MCF 10A (cell line): ENCODE data around the gene MTA2. TPM values are rescaled to one million over a fixed set of nuclear protein-coding genes. Genes with fewer than 3 reads are reported as not detected.
A peak's percentile ranks its signal among the peaks of the same experiment; 100 is the strongest.

Experiments
- BruUV-seq: library from RNA; stranded (reverse); fragments of 400-500 nt; replicated peaks from 2 replicates; lab custom pipeline; 2021; lab: Mats Ljungman, UMichigan
- CTCF ChIA-PET: fragments of 300-600 bp; sonication (Branson Sonifier 250); formaldehyde crosslinking; extraction: SDS; loops from one replicate; lab custom pipeline; 2021; ENCODE audit warnings: antibody characterized with exemption, inconsistent platforms; lab: Yijun Ruan, JAX
- POLR2A ChIA-PET: fragments of 300-600, 350-650 bp; sonication (Branson Sonifier 250); formaldehyde crosslinking; extraction: SDS; loops from one replicate; lab custom pipeline; 2020; ENCODE audit warnings: antibody characterized with exemption, inconsistent platforms; lab: Yijun Ruan, JAX
- DNase-seq: peaks from one replicate; pipeline ENCODE4 v3.0.0-alpha.2; 2018; ENCODE audit not compliant: unreplicated experiment
- H3K27ac Mint-ChIP-seq: one replicate; pipeline ENCODE4 v1.8.0; 2022; ENCODE audit warnings: mild to moderate bottlenecking, low read depth, mixed read lengths; ENCODE audit not compliant: unreplicated experiment
- H3K27me3 Mint-ChIP-seq: one replicate; pipeline ENCODE4 v1.8.0; 2022; ENCODE audit warnings: mixed read lengths; ENCODE audit not compliant: insufficient read depth, unreplicated experiment
- H3K36me3 Mint-ChIP-seq: one replicate; pipeline ENCODE4 v1.8.0; 2022; ENCODE audit warnings: mild to moderate bottlenecking, moderate library complexity, mixed read lengths; ENCODE audit not compliant: insufficient read depth, unreplicated experiment
- H3K4me1 Mint-ChIP-seq: one replicate; pipeline ENCODE4 v1.8.0; 2022; ENCODE audit warnings: mixed read lengths; ENCODE audit not compliant: insufficient read depth, unreplicated experiment
- H3K4me3 Mint-ChIP-seq: one replicate; pipeline ENCODE4 v1.8.0; 2022; ENCODE audit warnings: mild to moderate bottlenecking, moderate library complexity, mixed read lengths; ENCODE audit not compliant: unreplicated experiment
- H3K9me3 Mint-ChIP-seq: one replicate; pipeline ENCODE4 v1.8.0; 2022; ENCODE audit warnings: mixed read lengths; ENCODE audit not compliant: unreplicated experiment
- CTCF ChIP-seq: fragments of 200-600 bp; IDR thresholded peaks from one replicate; pipeline ENCODE4 v1.8.0; 2022; ENCODE audit warnings: antibody characterized with exemption, mild to moderate bottlenecking; ENCODE audit not compliant: unreplicated experiment
- intact Hi-C: fragments of 100-400 bp; cut with micrococcal nuclease; formaldehyde crosslinking; loops from 2 replicates; pipeline ENCODE4 v1.14.1; 2022
- total RNA-seq: library from RNA; stranded (reverse); gene quantifications from 2 replicates; pipeline ENCODE4 v1.2.3, GENCODE V29; 2022

MTA2 gene
- total RNA-seq, 1 experiment from 2014 or later: 176 TPM

GRCh38 chr11:62601122-62601371 is 618 bp downstream of the MTA2 start:
- intact Hi-C loops: no loop called here
- BruUV-seq: no TSS peak
- ChIA-PET POLR2A (interaction anchor here (0.6 to 5.2 kb wide), 25 partner anchors 10 to 255 kb away, joined by 3 to 152 read pairs (median 11); partner anchors contain the start of genes AHNAK, B3GAT3, C11orf98 and CSKMT), CTCF (interaction anchor here (0.8 to 1.5 kb wide), 2 partner anchors 11 kb away, joined by 3 to 4 read pairs; no protein-coding TSS in a partner anchor)
- Mint-ChIP-seq H3K27ac (peak overlapping the region; percentile 96), H3K4me1 (peaks cover 38% of the 10 kb centered on the region), H3K36me3 (peaks cover 71% of the 10 kb centered on the region), H3K4me3 (peak overlapping the region; percentile 86), H3K27me3 (no peaks in the 10 kb centered on the region), H3K9me3 (no peaks in the 10 kb centered on the region)
- peak; percentile 31 for DNase-seq
- TF ChIP-seq CTCF: no peak

GRCh38 chr11:62600367-62601121 is 1.1 kb downstream of the MTA2 start:
- ChIA-PET CTCF (interaction anchor here (0.7 to 1.5 kb wide), 5 partner anchors 11 to 54 kb away, joined by 3 to 4 read pairs (median 3); partner anchors contain the start of genes EML3, GANAB and ROM1), POLR2A (interaction anchor here (0.6 to 5.2 kb wide), 27 partner anchors 10 to 256 kb away, joined by 3 to 152 read pairs (median 8); partner anchors contain the start of genes AHNAK, B3GAT3, C11orf98 and CSKMT)
- no peaks in the 10 kb centered on the region for H3K9me3 Mint-ChIP-seq
- TF ChIP-seq CTCF: no peak
- TSS peak; percentile 95 for BruUV-seq
- H3K4me1 Mint-ChIP-seq: peaks cover 38% of the 10 kb centered on the region
- peak; percentile 11 for DNase-seq
- peaks cover 71% of the 10 kb centered on the region for H3K36me3 Mint-ChIP-seq
- peak overlapping the region; percentile 86 for H3K4me3 Mint-ChIP-seq
- peak overlapping the region; percentile 96 for H3K27ac Mint-ChIP-seq
- intact Hi-C loops: no loop called here
- H3K27me3 Mint-ChIP-seq: no peaks in the 10 kb centered on the region

GRCh38 chr11:62599901-62600300 is 1.8 kb downstream of the MTA2 start:
- ChIA-PET CTCF (interaction anchor here (0.6 to 1.5 kb wide), 7 partner anchors 12 to 262 kb away, joined by 3 to 4 read pairs (median 3); partner anchors contain the start of genes EML3, GANAB and ROM1), POLR2A (interaction anchor here (0.6 to 5.2 kb wide), 30 partner anchors 9 to 1896 kb away, joined by 3 to 152 read pairs (median 6); partner anchors contain the start of genes AHNAK, B3GAT3, C11orf98 and CSKMT)
- TF ChIP-seq CTCF: no peak
- peak overlapping the region; percentile 86 for H3K4me3 Mint-ChIP-seq
- peaks cover 38% of the 10 kb centered on the region for H3K4me1 Mint-ChIP-seq
- peak; percentile 82 for DNase-seq
- TSS peak; percentile 39 for BruUV-seq
- H3K27ac Mint-ChIP-seq: peak overlapping the region; percentile 96
- no peaks in the 10 kb centered on the region for H3K27me3 Mint-ChIP-seq
- H3K9me3 Mint-ChIP-seq: no peaks in the 10 kb centered on the region
- intact Hi-C loops: no loop called here
- H3K36me3 Mint-ChIP-seq: peaks cover 71% of the 10 kb centered on the region

GRCh38 chr11:62599069-62599696 is 2.5 kb downstream of the MTA2 start:
- BruUV-seq: no TSS peak
- ChIA-PET POLR2A (interaction anchor here (0.6 to 5.2 kb wide), 33 partner anchors 8 to 1896 kb away, joined by 3 to 152 read pairs (median 5); partner anchors contain the start of genes AHNAK, B3GAT3, C11orf98 and CSKMT), CTCF (interaction anchor here (0.6 to 1.4 kb wide), 3 partner anchors 14 to 263 kb away, joined by 3 to 4 read pairs (median 3); partner anchors contain the start of genes EML3 and ROM1)
- TF ChIP-seq CTCF: no peak
- DNase-seq: peak; percentile 98
- Mint-ChIP-seq H3K27me3 (no peaks in the 10 kb centered on the region), H3K27ac (peak overlapping the region; percentile 96), H3K36me3 (peaks cover 77% of the 10 kb centered on the region), H3K4me1 (peaks cover 38% of the 10 kb centered on the region), H3K4me3 (peak overlapping the region; percentile 86), H3K9me3 (no peaks in the 10 kb centered on the region)
- intact Hi-C loops: no loop called here
